ENCODE measurements around the gene CYP2A13.
"Not testable (repeated sequence)": the region's sequence is repeated elsewhere in the genome, so short reads cannot be mapped to it uniquely, and the experiment has no call there.

Gene CYP2A13

DNA sequence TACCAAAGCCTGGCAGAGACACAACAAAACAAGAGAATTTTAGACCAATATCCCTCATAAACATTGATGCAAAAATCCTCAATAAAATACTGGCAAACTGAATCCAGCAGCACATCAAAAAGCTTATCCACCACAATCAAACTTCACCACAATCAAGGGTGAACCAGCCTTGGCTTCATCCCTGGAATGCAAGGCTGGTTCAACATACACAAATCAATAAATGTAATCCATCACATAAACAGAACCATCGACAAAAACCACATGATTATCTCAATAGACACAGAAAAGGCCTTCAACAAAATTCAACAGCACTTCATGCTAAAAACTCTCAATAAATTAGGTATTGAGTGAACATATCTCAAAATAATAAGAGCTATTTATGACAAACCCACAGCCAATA, 14.0 kb downstream of the CYP2A13 start:
- not testable (repeated sequence) for H3K4me1 Mint-ChIP-seq (ENCODE audit: low read depth); H3K36me3 Mint-ChIP-seq (ENCODE audit: low read depth); DNase-seq; H3K27ac Mint-ChIP-seq; H3K4me3 Mint-ChIP-seq; H3K27me3 Mint-ChIP-seq
- H3K9me3 Mint-ChIP-seq, result peaks cover 26% of the 10 kb centered on the region

DNA sequence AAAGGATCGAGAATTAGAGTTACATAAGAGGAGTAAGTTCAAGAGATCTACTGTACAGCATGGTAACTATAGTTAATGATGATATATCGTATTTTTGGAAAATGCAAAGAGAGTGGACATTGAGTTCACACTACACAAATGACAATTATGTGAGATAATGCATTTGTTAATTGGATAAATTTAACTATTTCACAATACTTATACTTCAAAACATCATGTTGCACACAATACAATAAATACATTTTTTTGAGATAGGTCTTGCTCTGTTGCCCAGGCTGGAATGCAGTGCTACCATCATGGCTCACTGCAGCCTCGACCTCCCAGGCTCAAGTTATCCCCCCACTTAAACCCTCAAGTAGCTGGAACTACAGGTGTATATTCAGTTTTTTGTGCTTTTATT, 17.9 kb downstream of the CYP2A13 start:
- H3K4me3 Mint-ChIP-seq, result no peak overlapping the region
- H3K9me3 Mint-ChIP-seq, result peaks cover 23% of the 10 kb centered on the region
- no peaks in the 10 kb centered on the region for H3K4me1 Mint-ChIP-seq (ENCODE audit: low read depth)
- H3K27me3 Mint-ChIP-seq, result no peaks in the 10 kb centered on the region
- no peaks in the 10 kb centered on the region for H3K36me3 Mint-ChIP-seq (ENCODE audit: low read depth)
- no peak overlapping the region for H3K27ac Mint-ChIP-seq
- no peak for DNase-seq

DNA sequence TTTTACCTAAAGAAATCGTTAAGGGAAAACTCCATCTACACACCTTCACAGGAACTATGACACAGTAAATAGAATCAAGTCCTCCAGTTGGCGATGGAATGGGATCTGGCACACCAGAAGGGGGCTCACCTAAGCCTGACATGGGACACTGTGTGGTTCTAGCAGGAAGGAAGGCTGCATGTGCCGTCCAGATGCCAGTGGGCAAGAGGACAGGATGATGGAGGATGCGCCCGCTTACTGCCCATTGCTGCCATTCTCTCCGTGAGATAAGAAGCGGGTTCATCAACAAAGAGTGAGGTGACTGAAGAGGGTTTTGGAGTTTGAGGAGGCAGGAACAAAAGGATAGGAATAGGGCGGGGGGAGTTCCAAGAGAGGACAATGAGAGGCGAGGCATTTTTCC, 23.0 kb downstream of the CYP2A13 start:
- no peaks in the 10 kb centered on the region for H3K36me3 Mint-ChIP-seq (ENCODE audit: low read depth)
- H3K4me3 Mint-ChIP-seq, result no peak overlapping the region
- DNase-seq, result no peak
- no peaks in the 10 kb centered on the region for H3K27me3 Mint-ChIP-seq
- no peak overlapping the region for H3K27ac Mint-ChIP-seq
- H3K9me3 Mint-ChIP-seq, result no peaks in the 10 kb centered on the region
- no peaks in the 10 kb centered on the region for H3K4me1 Mint-ChIP-seq (ENCODE audit: low read depth)

DNA sequence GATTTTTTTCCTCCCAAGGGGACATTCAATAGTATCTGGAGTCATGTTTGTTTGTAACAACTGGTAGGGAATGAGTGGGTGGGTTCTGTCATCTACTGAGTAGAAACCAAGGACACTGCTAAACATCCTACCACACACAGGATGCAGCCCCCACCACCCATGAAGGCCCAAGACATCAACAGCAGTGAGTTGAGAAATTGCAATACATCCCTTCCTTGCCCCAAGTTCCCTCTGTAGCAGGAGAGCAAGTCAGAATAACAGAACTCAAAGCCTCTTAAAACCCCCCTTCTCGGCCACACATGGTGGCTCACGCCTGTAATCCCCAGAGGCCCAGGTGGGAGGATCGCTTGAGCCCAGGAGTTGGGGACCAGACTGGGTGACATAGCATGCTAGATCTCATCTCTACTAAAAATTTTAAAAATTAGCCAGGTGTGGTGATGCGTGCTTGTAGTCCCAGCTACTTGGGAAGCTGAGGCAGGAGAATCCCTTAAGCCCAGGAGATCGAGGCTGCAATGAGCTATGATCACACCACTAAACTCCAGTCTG, 23.6 kb downstream of the CYP2A13 start:
- Mint-ChIP-seq H3K9me3 (no peaks in the 10 kb centered on the region), H3K4me3 (no peak overlapping the region), H3K27me3 (no peaks in the 10 kb centered on the region), H3K36me3 (ENCODE audit: low read depth) (no peaks in the 10 kb centered on the region), H3K27ac (no peak overlapping the region), H3K4me1 (ENCODE audit: low read depth) (no peaks in the 10 kb centered on the region)
- no peak for DNase-seq

DNA sequence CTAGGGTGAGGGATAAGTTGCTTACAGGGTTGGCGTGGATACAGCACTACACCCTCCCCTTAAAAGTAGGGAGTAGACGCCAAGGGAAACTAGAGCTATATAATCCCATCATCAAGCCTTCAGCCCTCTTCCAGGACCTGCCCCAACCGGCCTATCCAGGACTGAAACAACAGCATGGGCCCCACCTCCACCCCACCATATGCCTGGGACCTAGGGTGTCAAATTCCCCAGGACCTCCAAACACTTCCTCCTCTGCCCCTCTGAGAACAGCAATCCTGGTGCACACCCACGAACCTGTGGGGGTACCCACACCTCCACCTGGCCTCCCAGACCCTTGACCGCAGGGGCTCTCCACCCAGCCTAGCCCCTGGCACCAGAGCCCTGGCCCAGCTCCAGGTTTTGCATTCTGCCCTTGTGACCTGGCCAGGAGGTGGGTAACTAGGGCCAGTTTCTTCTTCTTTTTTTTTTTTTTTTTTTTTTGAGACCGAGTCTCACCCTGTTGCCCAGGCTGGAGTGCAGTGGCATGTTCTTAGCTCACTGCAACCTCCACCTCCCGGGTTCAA, 24.6 kb downstream of the CYP2A13 start:
- Mint-ChIP-seq H3K9me3 (no peaks in the 10 kb centered on the region), H3K4me1 (ENCODE audit: low read depth) (no peaks in the 10 kb centered on the region), H3K4me3 (no peak overlapping the region), H3K27ac (no peak overlapping the region), H3K27me3 (no peaks in the 10 kb centered on the region), H3K36me3 (ENCODE audit: low read depth) (no peaks in the 10 kb centered on the region)
- DNase-seq, result no peak

DNA sequence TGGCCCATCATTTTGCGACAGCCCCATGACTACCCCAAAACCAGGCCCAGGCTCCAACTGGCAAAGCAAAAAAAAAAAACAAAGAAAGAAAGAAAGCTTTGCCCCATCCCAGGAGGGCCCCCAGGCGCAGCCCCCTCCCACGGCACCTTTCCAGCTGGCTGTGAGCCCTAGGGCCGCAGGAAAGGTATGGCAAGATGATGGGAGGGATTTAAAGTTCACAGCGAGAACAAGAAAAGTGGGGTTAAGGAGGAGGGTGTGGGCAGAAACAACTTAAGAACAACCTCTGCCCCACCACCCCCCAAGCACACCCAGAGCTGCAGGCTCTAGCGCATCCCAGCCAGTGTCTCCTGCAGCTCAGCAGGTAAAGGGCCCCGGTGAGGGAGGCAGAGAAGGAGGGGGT, 25.9 kb downstream of the CYP2A13 start, which contains the start of gene CYP2F1:
CYP2F1 (plus strand) TSS at position 301 of the 400 bp plus-strand sequence. CDS start 1,757 bp downstream, outside the sequence.
- H3K27ac Mint-ChIP-seq, result no peak within 1 kb of the TSS

DNA sequence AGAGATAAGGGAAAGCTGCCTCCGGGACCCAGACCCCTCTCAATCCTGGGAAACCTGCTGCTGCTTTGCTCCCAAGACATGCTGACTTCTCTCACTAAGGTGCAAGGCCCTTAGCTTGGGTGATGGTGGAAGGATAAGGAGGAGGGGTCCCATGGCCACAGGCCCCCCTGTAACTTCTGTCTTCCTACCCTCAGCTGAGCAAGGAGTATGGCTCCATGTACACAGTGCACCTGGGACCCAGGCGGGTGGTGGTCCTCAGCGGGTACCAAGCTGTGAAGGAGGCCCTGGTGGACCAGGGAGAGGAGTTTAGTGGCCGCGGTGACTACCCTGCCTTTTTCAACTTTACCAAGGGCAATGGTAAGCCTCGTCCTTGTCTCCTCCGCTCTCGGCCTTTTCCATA, 28.0 kb downstream of the CYP2A13 start:
- Mint-ChIP-seq H3K27ac (no peak overlapping the region), H3K36me3 (ENCODE audit: low read depth) (no peaks in the 10 kb centered on the region), H3K27me3 (no peaks in the 10 kb centered on the region), H3K4me3 (no peak overlapping the region), H3K9me3 (no peaks in the 10 kb centered on the region), H3K4me1 (ENCODE audit: low read depth) (peaks cover 15% of the 10 kb centered on the region)
- no peak for DNase-seq

More for the DNA sequence above, 25.9 kb downstream of the CYP2A13 start, which contains the start of gene CYP2F1:
- no peaks in the 10 kb centered on the region for H3K4me1 Mint-ChIP-seq (ENCODE audit: low read depth)
- no peaks in the 10 kb centered on the region for H3K27me3 Mint-ChIP-seq
- H3K4me3 Mint-ChIP-seq, result no peak within 1 kb of the TSS
- H3K36me3 Mint-ChIP-seq (ENCODE audit: low read depth), result no peaks in the 10 kb centered on the region
- no peaks in the 10 kb centered on the region for H3K9me3 Mint-ChIP-seq
- DNase-seq, result no peak

DNA sequence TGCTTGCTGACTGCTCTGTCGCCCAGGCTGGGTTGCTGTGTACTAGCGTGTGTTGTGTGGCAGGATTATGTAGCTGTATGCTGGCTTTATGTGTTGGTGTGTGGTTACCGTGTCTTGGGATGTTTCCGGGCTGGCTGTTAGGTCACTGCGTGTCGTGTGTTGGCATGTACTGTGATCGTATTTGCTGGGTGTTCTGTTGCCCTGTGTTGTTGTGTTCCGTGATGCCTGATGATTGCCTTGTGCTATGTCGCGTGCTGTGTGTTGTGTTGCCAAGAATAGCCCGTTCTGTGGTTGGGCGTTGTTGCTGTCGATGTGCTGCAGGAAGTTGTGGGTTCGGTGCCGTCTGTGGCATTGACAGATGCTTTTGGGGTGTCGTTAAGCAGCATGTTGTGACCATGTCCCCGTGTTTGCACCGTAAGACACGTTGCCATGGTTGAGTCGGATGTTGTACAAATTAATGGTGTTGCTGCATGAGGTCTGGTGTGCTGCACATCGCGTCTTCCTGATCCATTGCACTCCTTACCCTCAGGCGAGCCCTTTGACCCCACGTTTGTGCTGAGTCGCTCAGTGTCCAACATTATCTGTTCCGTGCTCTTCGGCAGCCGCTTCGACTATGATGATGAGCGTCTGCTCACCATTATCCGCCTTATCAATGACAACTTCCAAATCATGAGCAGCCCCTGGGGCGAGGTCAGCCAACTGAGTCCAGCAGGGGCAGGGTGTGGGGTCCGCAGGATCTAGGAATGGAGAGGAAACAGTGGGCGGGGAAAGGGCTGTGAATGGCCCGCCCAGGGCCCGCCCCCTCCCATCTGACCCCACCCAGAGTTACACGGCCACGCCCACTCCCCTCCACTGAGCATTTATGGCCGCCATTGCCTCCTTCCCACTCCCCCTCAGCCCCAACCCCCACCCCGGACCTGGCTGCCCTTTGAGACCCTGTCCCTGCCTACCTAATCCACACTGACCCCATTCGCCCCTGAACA, 33.0 kb downstream of the CYP2A13 start:
- Mint-ChIP-seq H3K4me1 (ENCODE audit: low read depth) (peaks cover 26% of the 10 kb centered on the region), H3K4me3 (peak overlapping the region; percentile 1), H3K27ac (peak overlapping the region; percentile 56)
- H3K36me3 Mint-ChIP-seq (ENCODE audit: low read depth); H3K27me3 Mint-ChIP-seq; H3K9me3 Mint-ChIP-seq: not testable (repeated sequence)
- DNase-seq, result peak; percentile 54

DNA sequence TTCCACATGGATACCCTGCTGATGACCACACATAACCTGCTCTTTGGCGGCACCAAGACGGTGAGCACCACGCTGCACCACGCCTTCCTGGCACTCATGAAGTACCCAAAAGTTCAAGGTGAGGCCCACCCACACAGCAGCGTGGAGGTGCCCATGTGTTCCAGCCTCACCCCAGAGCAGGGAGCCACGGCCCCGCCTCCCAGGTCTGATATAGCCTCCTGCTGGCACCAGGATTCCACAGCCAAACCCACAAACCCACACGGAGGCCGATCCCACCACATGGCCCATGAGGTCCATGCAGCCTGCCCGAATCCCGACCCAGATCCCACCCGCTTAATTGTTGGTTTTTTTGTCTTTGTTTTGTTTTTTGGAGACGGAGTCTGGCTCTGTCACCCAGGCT, 34.6 kb downstream of the CYP2A13 start:
- H3K36me3 Mint-ChIP-seq (ENCODE audit: low read depth); H3K4me3 Mint-ChIP-seq; H3K27me3 Mint-ChIP-seq; DNase-seq; H3K9me3 Mint-ChIP-seq; H3K27ac Mint-ChIP-seq: not testable (repeated sequence)
- peaks cover 38% of the 10 kb centered on the region for H3K4me1 Mint-ChIP-seq (ENCODE audit: low read depth)

DNA sequence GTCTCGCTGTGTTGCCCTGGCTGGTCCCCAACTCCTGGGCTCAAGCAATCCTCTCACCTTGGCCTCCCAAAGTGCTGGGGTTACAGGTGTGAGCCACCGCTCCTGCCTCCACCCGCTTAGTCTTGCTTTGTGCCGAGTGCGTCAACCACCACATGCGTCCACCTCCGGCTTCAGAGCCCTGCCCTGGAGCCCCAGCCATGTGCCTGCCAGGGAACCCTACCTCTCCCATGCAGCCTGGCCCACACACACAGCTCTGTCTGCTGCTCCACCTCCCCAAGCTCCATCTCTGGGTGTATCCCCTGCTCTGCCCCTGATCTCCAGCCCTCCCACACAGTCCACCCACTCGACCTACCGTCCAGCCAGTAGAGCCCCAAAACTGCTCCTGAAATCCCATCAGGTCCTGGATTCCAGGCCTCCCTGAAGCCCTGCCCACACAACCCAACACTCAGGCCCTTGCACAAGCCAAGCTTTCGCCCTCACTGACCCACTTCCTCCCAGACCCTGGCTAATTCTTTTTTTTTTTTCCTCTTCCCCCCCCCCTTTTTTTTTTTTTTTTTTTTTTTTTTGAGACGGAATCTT, 35.6 kb downstream of the CYP2A13 start:
- Mint-ChIP-seq H3K27me3 (no peaks in the 10 kb centered on the region), H3K36me3 (ENCODE audit: low read depth) (no peaks in the 10 kb centered on the region), H3K27ac (no peak overlapping the region), H3K4me3 (no peak overlapping the region), H3K9me3 (no peaks in the 10 kb centered on the region), H3K4me1 (ENCODE audit: low read depth) (peaks cover 43% of the 10 kb centered on the region)
- no peak for DNase-seq

DNA sequence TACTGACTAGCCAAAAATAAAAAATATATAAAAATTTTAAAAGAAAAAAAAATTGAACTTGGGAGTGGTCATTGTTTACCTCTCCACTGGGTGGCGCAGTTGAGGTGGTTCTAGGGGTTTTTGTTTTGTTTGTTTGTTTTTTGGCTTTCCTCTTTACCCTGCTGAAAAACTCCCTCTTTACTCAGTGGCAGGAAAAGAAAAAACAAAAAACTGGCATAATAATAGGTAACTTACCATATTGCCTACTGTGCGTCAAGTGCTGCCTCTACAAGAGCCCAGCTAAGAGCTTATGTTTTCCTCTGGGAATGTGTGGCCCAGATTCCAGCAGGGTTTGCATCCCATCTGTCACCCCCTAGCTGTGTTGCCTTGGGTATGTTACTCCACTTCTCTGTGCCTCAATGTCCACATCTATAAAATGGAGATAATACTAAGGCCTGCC, 38.5 kb downstream of the CYP2A13 start:
- not testable (repeated sequence) for DNase-seq; H3K4me3 Mint-ChIP-seq; H3K27me3 Mint-ChIP-seq; H3K9me3 Mint-ChIP-seq; H3K36me3 Mint-ChIP-seq (ENCODE audit: low read depth); H3K27ac Mint-ChIP-seq
- H3K4me1 Mint-ChIP-seq (ENCODE audit: low read depth), result peaks cover 26% of the 10 kb centered on the region

DNA sequence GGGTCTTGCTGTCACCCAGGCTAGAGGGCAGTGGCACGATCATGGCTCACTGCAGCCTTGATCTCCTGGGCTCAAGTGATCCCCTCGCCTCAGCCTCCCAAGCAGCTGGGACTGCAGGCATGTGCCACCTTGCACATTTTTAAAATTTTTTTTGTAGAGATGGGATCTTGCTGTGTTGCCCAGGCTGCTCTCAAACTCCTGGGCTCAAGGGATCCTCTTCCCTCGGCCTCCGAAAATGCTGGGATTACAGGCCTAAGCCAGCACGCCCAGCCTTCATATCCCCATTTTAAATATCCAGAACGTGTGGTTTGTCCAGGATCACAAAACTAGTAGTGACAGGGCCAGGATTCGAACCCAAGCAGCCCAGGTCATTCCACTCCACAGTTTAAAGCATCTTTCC, 39.1 kb downstream of the CYP2A13 start:
- H3K27me3 Mint-ChIP-seq; H3K9me3 Mint-ChIP-seq; H3K4me3 Mint-ChIP-seq; H3K27ac Mint-ChIP-seq; H3K36me3 Mint-ChIP-seq (ENCODE audit: low read depth); DNase-seq: not testable (repeated sequence)
- peaks cover 24% of the 10 kb centered on the region for H3K4me1 Mint-ChIP-seq (ENCODE audit: low read depth)

DNA sequence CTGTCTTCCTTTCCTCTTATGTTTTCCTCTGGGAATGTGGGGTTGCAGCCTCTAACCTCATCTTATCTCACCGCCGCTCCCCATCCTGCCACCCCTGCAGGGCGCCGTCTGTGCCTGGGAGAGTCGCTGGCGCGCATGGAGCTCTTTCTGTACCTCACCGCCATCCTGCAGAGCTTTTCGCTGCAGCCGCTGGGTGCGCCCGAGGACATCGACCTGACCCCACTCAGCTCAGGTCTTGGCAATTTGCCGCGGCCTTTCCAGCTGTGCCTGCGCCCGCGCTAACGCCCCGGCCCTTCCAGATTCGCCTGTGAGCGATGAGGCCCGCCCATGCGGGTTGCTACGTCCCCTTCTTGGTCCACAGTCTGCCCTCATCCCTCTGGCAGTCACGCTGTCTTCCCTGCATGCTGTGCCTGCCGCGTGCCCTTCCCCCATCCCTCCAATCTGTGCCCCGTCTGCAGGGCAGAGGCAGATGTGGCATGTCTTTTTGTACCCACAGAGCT, 39.6 kb downstream of the CYP2A13 start:
- not testable (repeated sequence) for H3K9me3 Mint-ChIP-seq; H3K27me3 Mint-ChIP-seq; H3K36me3 Mint-ChIP-seq (ENCODE audit: low read depth); H3K27ac Mint-ChIP-seq
- DNase-seq, result peak; percentile 81
- Mint-ChIP-seq H3K4me3 (peak overlapping the region; percentile 50), H3K4me1 (ENCODE audit: low read depth) (peaks cover 19% of the 10 kb centered on the region)

DNA sequence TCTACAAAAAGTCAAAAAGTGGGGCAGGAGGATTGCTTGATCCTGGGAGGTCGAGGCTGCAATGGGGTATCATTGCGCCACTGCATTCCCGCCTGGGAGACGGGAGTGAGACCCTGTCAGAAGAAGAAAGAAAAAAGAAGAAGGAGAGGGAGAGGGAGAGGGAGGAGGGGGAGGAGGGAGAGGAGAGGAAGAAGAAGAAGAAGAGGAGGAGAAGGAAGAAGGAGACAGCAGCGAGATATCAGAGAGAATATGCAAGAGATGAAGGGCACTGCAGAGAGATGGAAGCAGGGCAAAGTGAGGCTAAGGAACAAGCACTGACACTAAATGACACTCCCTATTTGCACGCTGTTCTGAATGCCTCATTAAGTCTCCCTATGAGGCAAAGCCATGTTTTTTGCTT, 40.4 kb downstream of the CYP2A13 start:
- no peak overlapping the region for H3K4me3 Mint-ChIP-seq
- peaks cover 19% of the 10 kb centered on the region for H3K4me1 Mint-ChIP-seq (ENCODE audit: low read depth)
- H3K27me3 Mint-ChIP-seq, result no peaks in the 10 kb centered on the region
- H3K27ac Mint-ChIP-seq, result no peak overlapping the region
- H3K36me3 Mint-ChIP-seq (ENCODE audit: low read depth), result no peaks in the 10 kb centered on the region
- DNase-seq, result no peak
- no peaks in the 10 kb centered on the region for H3K9me3 Mint-ChIP-seq

Measured in activated T-cell treated with anti-CD3 and anti-CD28 coated beads, Interleukin-2, amount 50 U/mL, for 24 hours (primary cell).